ENCODE results near the gene HEPACAM.

The HEPACAM gene

GRCh38 chr11:124942466-124943253 lies 6.8 kb upstream of the HEPACAM start:
- no peak for DNase-seq

DNA sequence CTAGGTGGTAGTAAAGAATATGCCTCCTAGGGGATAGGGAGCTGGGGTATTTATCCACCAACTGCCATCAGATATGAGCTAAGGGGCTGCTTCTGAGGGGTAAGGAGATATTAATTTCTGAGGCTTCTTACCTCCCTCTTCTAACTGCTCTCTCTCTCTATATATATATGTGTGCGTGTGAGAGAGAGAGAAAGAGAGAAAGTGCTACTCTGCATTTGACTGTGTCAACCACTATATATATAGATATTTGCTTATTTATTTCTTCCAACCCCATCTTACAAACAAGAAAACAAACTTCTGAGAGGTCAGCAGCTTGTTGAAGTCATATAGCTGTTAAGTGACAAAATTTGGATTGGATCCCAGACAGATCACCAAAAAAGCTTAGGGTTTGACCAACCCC lies 5.9 kb upstream of the HEPACAM start:
- no peak for DNase-seq

GRCh38 chr11:124938970-124939369 lies 3.1 kb upstream of the HEPACAM start:
- no peak for DNase-seq

DNA sequence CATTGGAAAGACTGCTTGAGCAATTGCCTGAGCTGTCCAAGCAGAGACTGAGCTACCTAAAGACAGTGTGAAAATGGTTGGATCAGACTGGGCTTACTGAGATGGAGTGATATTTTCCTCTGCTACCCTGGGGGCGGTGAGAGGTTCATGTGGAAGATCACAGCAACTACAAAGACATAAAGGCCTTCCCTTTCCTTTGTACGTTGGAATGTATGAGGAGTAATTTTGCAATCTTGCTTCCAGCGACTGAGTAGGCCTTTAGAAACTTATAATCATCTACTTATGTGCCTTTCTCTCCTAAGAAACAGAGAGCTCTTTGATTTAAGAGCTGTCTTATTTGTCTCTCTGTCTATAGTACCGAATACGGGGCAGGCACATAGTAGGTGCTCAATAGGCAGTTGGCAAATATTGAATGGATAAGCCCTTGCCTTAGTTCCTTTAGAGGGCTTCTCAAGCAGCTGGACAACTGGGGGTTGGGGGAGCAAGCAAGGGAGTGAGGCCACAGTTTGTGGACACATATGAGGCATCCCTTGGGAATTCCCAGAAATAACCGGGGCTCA lies 2.4 kb upstream of the HEPACAM start:
- DNase-seq = no peak

DNA sequence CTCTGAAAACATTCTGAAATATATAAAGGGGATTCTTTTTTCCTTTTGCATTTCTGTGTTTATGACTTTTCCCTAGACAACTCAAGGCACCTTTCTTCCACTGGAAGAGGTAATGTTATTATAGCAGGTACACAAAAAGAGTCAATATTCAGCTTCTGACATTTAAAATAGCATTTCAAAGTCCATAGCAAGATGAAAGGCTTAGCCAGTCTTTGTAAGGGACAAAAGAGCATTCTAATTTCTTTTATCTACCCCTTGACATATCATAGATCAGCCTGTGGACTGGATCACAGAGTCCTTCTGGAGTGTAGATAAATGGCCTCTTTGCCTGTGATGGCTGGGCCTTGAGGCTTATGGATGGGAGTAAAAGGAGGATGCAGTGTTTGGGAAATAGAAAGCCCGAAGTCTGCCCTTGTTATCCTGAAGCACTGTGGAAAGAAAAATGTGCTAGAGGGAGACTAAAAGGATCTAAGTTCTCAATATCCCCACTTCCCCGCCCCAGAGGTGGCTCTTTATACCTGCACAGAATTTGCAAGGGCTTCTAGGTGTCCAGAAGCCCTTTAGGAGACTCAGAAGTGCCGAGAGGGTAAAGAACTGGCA lies 1.6 kb upstream of the HEPACAM start:
- DNase-seq = no peak

- no peak for DNase-seq
These were observed 842 bp downstream of the HEPACAM start for GRCh38 chr11:124934862-124935547.

GRCh38 chr11:124930799-124931198 lies 5.0 kb downstream of the HEPACAM start:
- DNase-seq = no peak

DNA sequence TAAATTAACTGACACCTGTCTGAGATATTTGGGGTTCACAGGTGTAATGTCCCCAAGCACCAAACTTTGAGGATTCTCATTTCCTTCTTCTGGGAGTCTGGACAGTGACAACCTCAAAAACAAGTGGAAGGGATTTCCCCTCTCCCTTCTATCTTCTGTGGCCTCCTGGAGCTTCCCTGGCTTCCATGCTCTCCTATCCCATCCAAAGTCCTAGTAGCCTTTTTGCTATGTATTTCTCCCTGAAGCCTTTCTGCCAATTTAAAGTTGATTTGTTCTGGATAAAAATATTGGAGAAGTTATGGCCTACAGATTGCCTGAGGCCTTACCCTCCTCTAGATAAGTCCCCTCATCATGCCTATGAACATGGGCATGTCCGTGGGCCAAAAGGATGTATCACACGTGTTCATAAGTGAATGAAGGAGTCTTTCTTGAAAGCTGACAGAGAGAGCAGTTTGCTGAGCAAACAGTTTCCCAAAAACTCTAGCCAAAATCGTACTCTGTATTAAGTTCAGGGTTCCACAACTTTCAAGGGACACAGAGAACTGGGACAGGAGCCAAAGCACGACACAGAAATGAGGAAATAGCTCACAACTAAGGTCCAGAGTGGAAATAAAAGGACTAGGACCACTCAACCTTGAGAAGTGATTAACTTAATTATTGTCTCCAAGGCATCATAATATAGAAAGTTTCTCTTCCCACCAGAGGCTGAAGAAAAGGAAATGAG lies 6.7 kb downstream of the HEPACAM start:
- no peak for DNase-seq

DNA sequence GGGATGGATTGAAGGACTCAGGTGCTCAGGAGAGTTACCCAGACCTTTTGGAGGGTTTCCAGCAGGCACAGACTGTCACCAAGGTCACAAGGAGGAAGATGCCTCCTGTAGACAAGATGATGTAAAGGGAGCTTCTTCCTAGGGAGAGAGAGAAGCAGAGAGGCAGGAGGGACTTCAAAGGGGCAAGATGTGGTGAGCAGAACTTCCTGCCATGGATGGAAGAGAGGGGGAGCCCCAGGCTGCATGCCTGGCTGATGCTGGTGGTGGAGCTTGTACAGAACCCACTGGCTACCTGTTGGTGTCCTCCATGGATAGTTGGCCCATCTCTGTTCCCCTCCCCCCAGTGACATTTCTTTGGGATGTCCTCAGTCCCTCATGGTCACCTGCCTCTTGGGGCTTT lies 12.6 kb downstream of the HEPACAM start:
- DNase-seq = peak; percentile 14

GRCh38 chr11:124922831-124923230 lies 13.0 kb downstream of the HEPACAM start:
- no peak for DNase-seq

GRCh38 chr11:124920870-124921609 lies 14.8 kb downstream of the HEPACAM start:
- DNase-seq = peak; percentile 85

DNA sequence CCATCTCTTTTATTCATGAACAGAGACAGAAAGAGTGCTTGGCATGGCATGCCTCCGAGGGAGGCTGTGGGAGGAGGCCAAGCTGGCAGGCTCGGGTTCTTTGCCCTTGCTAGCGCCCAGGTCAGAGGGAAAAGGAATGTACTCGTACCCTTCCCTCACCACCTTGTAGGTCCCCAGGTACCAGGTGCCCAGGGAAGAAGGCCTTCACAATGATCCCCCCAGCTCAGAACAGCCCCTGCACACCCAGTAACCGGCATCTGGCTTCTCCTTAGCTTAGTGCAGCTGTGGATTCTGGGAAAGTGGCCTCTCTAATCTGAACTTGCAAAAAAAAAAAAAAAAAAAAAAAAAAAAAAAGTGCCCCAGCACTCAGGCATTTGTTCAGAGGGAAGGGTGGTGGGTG lies 15.5 kb downstream of the HEPACAM start:
- no peak for DNase-seq

DNA sequence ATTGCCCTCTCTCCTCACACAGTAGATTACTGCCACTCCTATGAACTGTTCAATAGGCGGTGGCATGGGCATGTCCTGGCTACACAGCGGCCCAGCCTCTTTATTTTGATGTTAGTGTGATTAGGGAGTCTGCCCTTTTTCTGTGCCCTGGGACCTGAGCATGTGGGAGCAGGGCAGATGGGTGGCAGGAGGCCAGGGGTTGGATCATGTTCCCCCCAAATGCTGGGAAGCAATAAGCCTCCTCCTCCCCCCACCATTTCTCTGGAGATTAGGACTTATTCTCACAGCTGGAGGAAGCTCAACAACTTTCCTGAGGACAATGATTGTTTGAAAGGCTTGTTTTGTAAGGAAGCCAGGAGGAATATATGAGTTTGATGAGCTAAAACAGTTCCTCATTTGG lies 15.9 kb downstream of the HEPACAM start:
- no peak for DNase-seq

DNA sequence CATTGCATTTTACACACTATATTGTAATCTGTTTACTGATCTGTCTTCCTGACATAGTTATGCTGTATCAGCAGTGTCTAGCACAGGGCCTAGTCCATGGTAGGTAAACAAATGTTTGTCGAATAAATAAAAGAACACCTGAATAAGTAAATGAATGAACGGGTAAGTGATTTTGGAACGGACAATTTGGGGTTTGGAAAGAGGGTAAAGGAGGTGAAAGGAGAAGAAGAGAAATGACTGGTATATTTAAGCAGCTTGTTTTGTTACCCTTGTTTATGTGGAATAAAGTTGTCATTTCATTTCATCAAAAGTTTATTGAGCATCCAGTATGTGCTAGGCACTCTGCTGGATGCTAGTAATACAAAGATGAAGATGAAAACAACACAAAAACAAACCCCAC lies 16.9 kb downstream of the HEPACAM start, which contains the start of gene HEPN1:
HEPN1 (plus strand) TSS at position 301 of the 400 bp plus-strand sequence.
- no peak for DNase-seq

DNA sequence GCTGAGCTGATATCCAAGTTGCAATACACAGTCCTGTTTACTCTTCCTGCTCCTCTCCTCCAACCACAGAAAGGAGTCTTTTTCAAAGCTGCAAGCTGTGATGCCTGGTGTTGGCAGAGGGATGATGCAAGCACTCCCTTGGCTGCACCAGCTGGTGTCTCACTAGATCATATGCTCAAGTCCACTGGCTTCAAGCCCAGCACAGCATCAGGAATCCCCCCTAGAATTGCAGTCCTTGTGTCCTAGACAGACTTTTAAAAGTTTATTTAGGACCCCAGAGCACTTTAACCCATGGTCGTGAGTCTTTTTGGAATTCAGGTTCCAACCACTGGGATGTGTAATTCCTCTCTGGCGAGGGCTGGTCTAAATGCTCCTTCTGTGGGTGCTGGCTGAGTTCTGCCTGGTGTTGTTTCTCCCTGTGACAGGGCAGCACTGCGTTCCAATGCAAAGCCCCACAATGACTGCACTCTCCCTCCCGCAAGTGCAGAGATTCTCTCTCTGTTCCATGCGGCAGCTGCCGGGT lies 18.7 kb downstream of the HEPACAM start:
- no peak for DNase-seq

GRCh38 chr11:124916370-124916710 lies 19.5 kb downstream of the HEPACAM start:
- no peak for DNase-seq

DNA sequence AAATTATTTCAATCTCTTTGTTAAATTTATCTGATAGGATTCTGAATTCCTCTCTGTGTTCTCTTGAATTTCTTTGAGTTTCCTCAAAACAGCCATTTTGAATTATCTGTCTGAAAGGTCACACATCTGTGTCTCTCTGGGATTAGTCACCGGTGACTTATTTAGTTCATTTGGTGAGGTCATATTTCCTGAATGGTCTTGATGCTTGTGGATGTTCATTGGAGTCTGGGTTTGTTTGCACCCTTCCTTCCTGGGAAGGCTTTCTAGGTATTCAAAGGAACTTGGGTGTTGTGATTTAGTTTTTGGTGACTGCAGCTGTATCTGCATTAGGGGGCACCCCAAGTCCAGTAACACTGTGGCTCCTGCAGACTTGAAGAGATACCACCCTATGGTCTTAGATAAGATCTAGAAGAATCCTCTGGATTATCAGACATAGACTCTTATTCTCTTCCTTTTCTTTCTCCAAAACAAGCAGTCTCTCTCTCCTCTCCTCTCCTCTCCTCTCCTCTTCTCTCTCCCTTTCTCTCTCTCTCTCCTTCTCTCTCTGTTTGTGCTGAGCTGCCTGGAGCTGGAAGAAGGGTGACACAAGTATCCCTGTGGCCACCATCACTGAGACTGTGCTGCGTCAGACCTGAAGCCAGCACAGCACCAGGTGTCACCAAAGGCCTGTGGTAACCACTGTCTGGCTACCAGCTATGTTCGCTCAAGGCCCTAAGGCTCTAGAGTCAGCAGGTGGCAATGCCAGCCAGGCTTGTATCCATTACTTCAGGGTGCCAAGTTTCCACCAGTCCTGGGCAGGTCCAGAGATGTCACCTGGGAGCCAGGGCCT lies 20.1 kb downstream of the HEPACAM start:
- no peak for DNase-seq

- no peak for DNase-seq
These were observed 33.2 kb downstream of the HEPACAM start for GRCh38 chr11:124902616-124903015.

DNA sequence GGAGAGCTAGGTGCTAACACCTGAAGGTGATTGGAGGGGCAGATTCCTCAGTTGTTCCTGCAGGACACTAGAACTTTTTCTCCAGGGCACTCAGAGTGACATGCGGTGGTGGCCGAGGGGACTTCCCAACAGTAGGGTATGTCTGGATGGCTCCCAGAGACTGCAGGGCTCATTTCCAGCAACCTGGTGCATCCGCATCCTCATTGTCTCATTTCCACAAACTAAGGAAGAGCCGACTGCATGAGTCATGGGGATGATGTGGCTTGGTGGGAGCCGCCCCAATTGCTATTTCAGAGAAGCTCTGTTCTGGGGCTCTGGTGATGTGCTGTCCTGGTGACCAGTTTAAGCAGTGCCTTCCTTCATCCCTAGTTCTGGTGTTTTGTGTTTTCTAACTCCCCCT lies 35.4 kb downstream of the HEPACAM start:
- DNase-seq = no peak

GRCh38 chr11:124899383-124900145 lies 36.3 kb downstream of the HEPACAM start:
- no peak for DNase-seq
